Stimulated activated naive B cell treated with anti-CD40 and anti-IgM and Interleukin-4, amounts not matched to agents 10 μg/mL and 1 μg/mL and 100 μg/mL, for 72 hours (primary cell): Measurements from ENCODE around the gene TEX22.
A peak's percentile ranks its signal among the peaks of the same experiment; 100 is the strongest.

Experiments used
- ATAC-seq, 2 donors: fragments of 150-1000 bp; cut with Tn5 transposase; replicated peaks; 2 replicates each; pipeline ENCODE4 v1.10.0; 2021; ENCODE audit warnings: moderate library complexity in 1 of 2
- DNase-seq: peaks from one replicate; pipeline ENCODE4 v3.0.0; 2021
- H3K27ac Mint-ChIP-seq: one replicate; pipeline ENCODE4 v1.8.0; 2022; ENCODE audit warnings: mild to moderate bottlenecking, mixed read lengths
- H3K27me3 Mint-ChIP-seq, 2 donors: one replicate each; pipeline ENCODE4 v1.8.0; 2022; ENCODE audit warnings: mixed read lengths in 2 of 2
- H3K36me3 Mint-ChIP-seq, 2 donors: one replicate each; pipeline ENCODE4 v1.8.0; 2022; ENCODE audit warnings: mixed read lengths in 2 of 2, mild to moderate bottlenecking in 1 of 2
- H3K4me1 Mint-ChIP-seq, 2 donors: one replicate each; pipeline ENCODE4 v1.8.0; 2022; ENCODE audit warnings: mixed read lengths in 2 of 2, mild to moderate bottlenecking in 1 of 2
- H3K4me3 Mint-ChIP-seq, 2 donors: one replicate each; pipeline ENCODE4 v1.8.0; 2022; ENCODE audit warnings: mild to moderate bottlenecking in 2 of 2, mixed read lengths in 2 of 2, moderate library complexity in 1 of 2
- H3K9me3 Mint-ChIP-seq, 2 donors: one replicate each; pipeline ENCODE4 v1.8.0; 2022; ENCODE audit warnings: mixed read lengths in 2 of 2, mild to moderate bottlenecking in 1 of 2

Gene TEX22

GRCh38 chr14:105436402-105436801 lies 38.1 kb downstream of the TEX22 start:
- DNase-seq = no peak
- Mint-ChIP-seq H3K9me3 (no peaks in the 10 kb centered on the region), H3K4me1 (peaks cover 15 to 20% of the 10 kb centered on the region in 2 donors), H3K27me3 (no peaks in the 10 kb centered on the region), H3K36me3 (peaks cover 24 to 30% of the 10 kb centered on the region in 2 donors), H3K4me3 (no peak overlapping the region), H3K27ac (no peak overlapping the region)
- no peak for ATAC-seq

GRCh38 chr14:105436891-105437722 lies 38.8 kb downstream of the TEX22 start:
- H3K4me1 Mint-ChIP-seq = peaks cover 15 to 20% of the 10 kb centered on the region in 2 donors
- no peaks in the 10 kb centered on the region for H3K27me3 Mint-ChIP-seq
- H3K4me3 Mint-ChIP-seq = no peak overlapping the region
- no peak for DNase-seq
- peaks cover 29 to 36% of the 10 kb centered on the region in 2 donors for H3K36me3 Mint-ChIP-seq
- H3K9me3 Mint-ChIP-seq = no peaks in the 10 kb centered on the region
- H3K27ac Mint-ChIP-seq = no peak overlapping the region
- no peak for ATAC-seq

GRCh38 chr14:105437723-105438500 lies 39.6 kb downstream of the TEX22 start:
- Mint-ChIP-seq H3K4me1 (peaks cover 15 to 20% of the 10 kb centered on the region in 2 donors), H3K36me3 (peaks cover 36 to 42% of the 10 kb centered on the region in 2 donors), H3K4me3 (no peak overlapping the region), H3K27me3 (no peaks in the 10 kb centered on the region), H3K27ac (no peak overlapping the region), H3K9me3 (no peaks in the 10 kb centered on the region)
- no peak for DNase-seq
- ATAC-seq = no peak

- no peak for DNase-seq
- Mint-ChIP-seq H3K9me3 (no peaks in the 10 kb centered on the region), H3K4me1 (peaks cover 13 to 20% of the 10 kb centered on the region in 2 donors), H3K36me3 (peaks cover 38 to 42% of the 10 kb centered on the region in 2 donors), H3K27ac (no peak overlapping the region), H3K27me3 (no peaks in the 10 kb centered on the region), H3K4me3 (no peak overlapping the region)
- ATAC-seq = no peak
Measured at GRCh38 chr14:105439179-105439578, 40.8 kb downstream of the TEX22 start.

GRCh38 chr14:105439710-105440553 lies 41.6 kb downstream of the TEX22 start:
- Mint-ChIP-seq H3K9me3 (no peaks in the 10 kb centered on the region), H3K36me3 (peaks cover 38 to 40% of the 10 kb centered on the region in 2 donors), H3K27ac (no peak overlapping the region), H3K27me3 (no peaks in the 10 kb centered on the region), H3K4me3 (no peak overlapping the region), H3K4me1 (peaks cover 11 to 17% of the 10 kb centered on the region in 2 donors)
- DNase-seq (no peak), ATAC-seq (no peak)

GRCh38 chr14:105440554-105440900 lies 42.2 kb downstream of the TEX22 start:
- ATAC-seq (no peak), DNase-seq (no peak)
- H3K27me3 Mint-ChIP-seq = no peaks in the 10 kb centered on the region
- H3K27ac Mint-ChIP-seq = no peak overlapping the region
- no peak overlapping the region for H3K4me3 Mint-ChIP-seq
- H3K4me1 Mint-ChIP-seq = peaks cover 7 to 11% of the 10 kb centered on the region in 2 donors
- peaks cover 37% of the 10 kb centered on the region in 2 donors for H3K36me3 Mint-ChIP-seq
- H3K9me3 Mint-ChIP-seq = no peaks in the 10 kb centered on the region

- no peak overlapping the region for H3K27ac Mint-ChIP-seq
- DNase-seq (no peak), ATAC-seq (no peak)
- peaks cover 32 to 34% of the 10 kb centered on the region in 2 donors for H3K36me3 Mint-ChIP-seq
- no peaks in the 10 kb centered on the region for H3K27me3 Mint-ChIP-seq
- H3K4me1 Mint-ChIP-seq = peaks cover 4 to 7% of the 10 kb centered on the region in 2 donors
- no peaks in the 10 kb centered on the region for H3K9me3 Mint-ChIP-seq
- H3K4me3 Mint-ChIP-seq = no peak overlapping the region
Measured at GRCh38 chr14:105440992-105441391, 42.7 kb downstream of the TEX22 start.

- ATAC-seq (no peak), DNase-seq (no peak)
- Mint-ChIP-seq H3K4me3 (no peak overlapping the region), H3K27me3 (no peaks in the 10 kb centered on the region), H3K36me3 (peaks cover 28 to 30% of the 10 kb centered on the region in 2 donors), H3K27ac (no peak overlapping the region), H3K9me3 (no peaks in the 10 kb centered on the region), H3K4me1 (peaks cover 3 to 5% of the 10 kb centered on the region in 2 donors)
Measured at GRCh38 chr14:105442125-105442524, 43.8 kb downstream of the TEX22 start.

GRCh38 chr14:105442834-105443233 lies 44.5 kb downstream of the TEX22 start:
- no peaks in the 10 kb centered on the region for H3K27me3 Mint-ChIP-seq
- DNase-seq = no peak
- no peak overlapping the region for H3K4me3 Mint-ChIP-seq
- no peaks in the 10 kb centered on the region for H3K9me3 Mint-ChIP-seq
- no peak overlapping the region for H3K27ac Mint-ChIP-seq
- peaks cover 3 to 8% of the 10 kb centered on the region in 2 donors for H3K4me1 Mint-ChIP-seq
- no peak for ATAC-seq
- H3K36me3 Mint-ChIP-seq = peaks cover 28 to 31% of the 10 kb centered on the region in 2 donors

- Mint-ChIP-seq H3K27me3 (no peaks in the 10 kb centered on the region), H3K9me3 (no peaks in the 10 kb centered on the region), H3K27ac (no peak overlapping the region), H3K4me1 (peaks cover 6 to 8% of the 10 kb centered on the region in 2 donors), H3K36me3 (peaks cover 24 to 33% of the 10 kb centered on the region in 2 donors), H3K4me3 (no peak overlapping the region)
- ATAC-seq (no peak), DNase-seq (no peak)
Measured at GRCh38 chr14:105444859-105445258, 46.5 kb downstream of the TEX22 start.

- Mint-ChIP-seq H3K36me3 (peaks cover 27 to 33% of the 10 kb centered on the region in 2 donors), H3K27me3 (no peaks in the 10 kb centered on the region), H3K4me1 (peaks cover 6 to 8% of the 10 kb centered on the region in 2 donors), H3K9me3 (no peaks in the 10 kb centered on the region), H3K4me3 (no peak overlapping the region), H3K27ac (no peak overlapping the region)
- no peak for ATAC-seq
- no peak for DNase-seq
Measured at GRCh38 chr14:105445290-105445689, 47.0 kb downstream of the TEX22 start.

- H3K27ac Mint-ChIP-seq = no peak overlapping the region
- no peaks in the 10 kb centered on the region for H3K27me3 Mint-ChIP-seq
- H3K4me1 Mint-ChIP-seq = peaks cover 6 to 8% of the 10 kb centered on the region in 2 donors
- H3K9me3 Mint-ChIP-seq = no peaks in the 10 kb centered on the region
- H3K36me3 Mint-ChIP-seq = peaks cover 29 to 34% of the 10 kb centered on the region in 2 donors
- no peak overlapping the region for H3K4me3 Mint-ChIP-seq
- DNase-seq (no peak), ATAC-seq (no peak)
Measured at GRCh38 chr14:105445901-105446845, 47.8 kb downstream of the TEX22 start.

GRCh38 chr14:105446971-105447370 lies 48.6 kb downstream of the TEX22 start:
- Mint-ChIP-seq H3K9me3 (no peaks in the 10 kb centered on the region), H3K36me3 (peaks cover 27 to 34% of the 10 kb centered on the region in 2 donors), H3K27ac (peak overlapping the region; percentile 51)

More at GRCh38 chr14:105446971-105447370, 48.6 kb downstream of the TEX22 start:
- no peak for DNase-seq
- H3K4me1 Mint-ChIP-seq = peaks cover 7 to 8% of the 10 kb centered on the region in 2 donors
- H3K27me3 Mint-ChIP-seq = no peaks in the 10 kb centered on the region
- ATAC-seq = no peak
- no peak overlapping the region for H3K4me3 Mint-ChIP-seq
